ENCODE data around the gene SLC34A1. TPM values are rescaled to one million over a fixed set of nuclear protein-coding genes. Genes with fewer than 3 reads are reported as not detected.

SLC34A1 gene
- total and polyA plus RNA-seq, 2 donors (not counting 1 experiment from before 2014, with no cell fraction given) = 0.06 TPM; not detected in 1

GRCh38 chr5:177445052-177445916 lies 61.0 kb downstream of the SLC34A1 start:
- ChIA-PET CTCF (interaction anchor here (1.0 to 21.3 kb wide), 7 partner anchors 10 to 127 kb away, joined by 3 to 628 read pairs (median 10); partner anchors contain the start of genes F12, GRK6 and PFN3), POLR2A (interaction anchor here (0.9 to 10.8 kb wide), 7 partner anchors 9 to 43 kb away, joined by 3 to 103 read pairs (median 9); partner anchors contain the start of gene GRK6)
- peaks cover 34 to 50% of the 10 kb centered on the region in 2 donors for H3K4me1 ChIP-seq (ENCODE audit: control insufficient read depth in 2 of 2, insufficient read depth in 2 of 2, low read length in 2 of 2)
- H3K9ac ChIP-seq (ENCODE audit: low read length) = peak overlapping the region; percentile 72
- Mint-ChIP-seq H3K4me1 (peaks cover 48% of the 10 kb centered on the region), H3K27ac (peak overlapping the region; percentile 92), H3K9me3 (ENCODE audit: insufficient read depth) (no peaks in the 10 kb centered on the region), H3K27me3 (no peaks in the 10 kb centered on the region), H3K4me3 (peak overlapping the region; percentile 82)
- H3K79me2 ChIP-seq (ENCODE audit: control insufficient read depth, insufficient read depth, low read length) = no peaks in the 10 kb centered on the region
- H3K27me3 ChIP-seq (replicated peaks in 1 of 4; ENCODE audit: control extremely low read depth in 1 of 4, control insufficient read depth in 3 of 4, insufficient read depth in 4 of 4, low read length in 3 of 4) = peaks cover 0 to 13% (median 0%) of the 10 kb centered on the region in 4 experiments
- WGBS (ENCODE audit: insufficient coverage) = 61% methylated on average over 5 of the region's 10 CpGs
- H3K4me2 ChIP-seq (replicated peaks; ENCODE audit: low read depth, low read length, poor library complexity, severe bottlenecking) = peak overlapping the region; percentile 93
- H3K4me3 ChIP-seq (ENCODE audit: control extremely low read depth in 1 of 5, extremely low read depth in 1 of 5, insufficient read depth in 1 of 5, low read depth in 2 of 5, low read length in 4 of 5) = peak overlapping the region in 1 of 5 experiments; percentile 66
- H4K20me1 ChIP-seq (ENCODE audit: control insufficient read depth, insufficient read depth, low read length, poor library complexity, severe bottlenecking) = peaks cover 63% of the 10 kb centered on the region
- no peak for TF ChIP-seq CTCF (IDR thresholded peaks at IDR 0.05)
- no peak for TF ChIP-seq EZH2 (IDR thresholded peaks at IDR 0.05; ENCODE audit: borderline replicate concordance, insufficient read depth, low read depth, low read length, poor library complexity, severe bottlenecking)
- H3K36me3 ChIP-seq (replicated peaks in 1 of 2; ENCODE audit: control extremely low read depth in 1 of 2, control insufficient read depth in 1 of 2, extremely low read depth in 1 of 2, insufficient read depth in 2 of 2, low read length in 1 of 2) = peaks cover 0 to 29% of the 10 kb centered on the region in 2 experiments
- H3K27ac ChIP-seq (ENCODE audit: low read length in 2 of 2) = peak overlapping the region; percentile 68 to 77
- DNase-seq = peak; percentile 73
- intact Hi-C loops (cut with micrococcal nuclease) = no loop called here
- no peak overlapping the region for H2AFZ ChIP-seq (ENCODE audit: insufficient read depth, low read depth, low read length, poor library complexity, severe bottlenecking)
- H3K9me3 ChIP-seq (ENCODE audit: control extremely low read depth in 1 of 3, control insufficient read depth in 2 of 3, insufficient read depth in 1 of 3, low read length in 2 of 3) = no peaks in the 10 kb centered on the region
- no peak for ATAC-seq (ENCODE audit: low read depth)
